CD4-positive, alpha-beta T cell treated with Interleukin-17A for 4 hours (primary cell): ENCODE measurements around the gene KCNAB1.

Experiments
- DNase-seq: peaks from one replicate; pipeline ENCODE4 v3.0.0-alpha.2; 2020; ENCODE audit warnings: mixed read lengths

The KCNAB1 gene

GRCh38 chr3:156334841-156335545 is 214.6 kb downstream of the KCNAB1 start:
- no peak for DNase-seq

- DNase-seq = no peak
Observed at GRCh38 chr3:156339491-156339890, 219.1 kb downstream of the KCNAB1 start.

GRCh38 chr3:156341332-156341731 is 221.0 kb downstream of the KCNAB1 start:
- DNase-seq = no peak

DNA sequence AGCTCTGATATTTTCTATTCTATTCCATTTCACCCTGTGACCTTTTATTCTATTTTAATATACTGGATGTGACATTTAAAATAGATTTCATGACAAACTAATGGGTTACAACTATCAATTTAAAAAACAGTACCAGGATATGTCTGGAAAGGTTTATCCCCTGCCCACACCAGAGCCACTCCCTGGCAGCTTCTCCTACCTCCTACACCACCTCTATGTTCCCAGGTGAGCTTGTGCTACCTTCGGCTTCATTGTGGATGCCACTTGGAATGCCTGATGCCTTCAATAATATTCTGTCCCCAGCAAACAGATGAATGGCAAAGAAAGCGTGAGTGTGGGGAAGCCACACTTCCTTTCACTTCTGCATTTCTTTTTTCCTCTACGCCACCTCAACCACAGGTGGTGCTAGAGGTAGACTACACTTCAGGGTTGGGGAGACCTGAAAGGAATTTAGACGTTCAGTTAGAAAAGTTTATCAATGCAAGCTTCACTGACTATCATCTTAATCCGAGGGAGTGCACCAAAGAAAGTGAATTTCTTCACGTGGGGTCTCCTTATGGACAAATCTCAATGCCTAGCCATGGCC is 221.5 kb downstream of the KCNAB1 start:
- no peak for DNase-seq

DNA sequence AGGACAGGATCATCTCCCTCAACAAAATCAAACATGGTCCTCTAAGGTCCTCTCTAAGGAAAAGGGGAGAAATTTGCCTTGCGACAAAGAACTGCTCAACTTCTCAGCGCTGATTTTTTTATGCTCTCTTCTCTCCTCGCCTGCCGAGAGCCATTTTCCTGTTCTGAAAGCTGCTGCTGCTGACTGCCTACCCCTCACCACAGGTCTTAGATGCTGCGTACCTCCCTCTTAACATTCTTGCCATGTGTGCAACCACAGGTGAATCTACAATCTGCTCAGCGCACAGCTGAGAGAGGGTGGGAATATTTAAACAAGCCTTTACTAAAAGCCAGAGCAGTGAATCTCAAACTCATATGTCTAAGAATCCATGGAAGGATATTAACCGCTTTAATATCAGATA is 223.8 kb downstream of the KCNAB1 start:
- no peak for DNase-seq

GRCh38 chr3:156349111-156349510 is 228.7 kb downstream of the KCNAB1 start:
- no peak for DNase-seq

DNA sequence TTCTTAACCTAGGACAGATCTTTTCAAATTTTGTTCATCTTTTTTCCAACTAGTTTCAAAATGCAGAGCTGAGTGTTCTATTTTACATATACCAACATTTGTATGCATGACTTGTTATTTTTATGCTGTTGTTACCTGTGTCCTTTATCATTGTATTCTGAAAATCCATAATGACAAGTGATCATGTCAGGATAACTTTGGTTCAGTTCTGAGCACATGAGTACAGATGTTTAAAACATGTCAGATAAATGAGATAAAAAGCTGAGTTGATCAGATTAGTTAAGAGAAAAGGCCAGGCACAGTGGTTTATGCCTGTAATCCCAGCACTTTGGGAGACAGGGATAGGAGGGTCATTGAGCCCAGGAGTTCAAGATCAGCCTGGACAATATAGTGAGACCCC is 229.6 kb downstream of the KCNAB1 start:
- no peak for DNase-seq

DNA sequence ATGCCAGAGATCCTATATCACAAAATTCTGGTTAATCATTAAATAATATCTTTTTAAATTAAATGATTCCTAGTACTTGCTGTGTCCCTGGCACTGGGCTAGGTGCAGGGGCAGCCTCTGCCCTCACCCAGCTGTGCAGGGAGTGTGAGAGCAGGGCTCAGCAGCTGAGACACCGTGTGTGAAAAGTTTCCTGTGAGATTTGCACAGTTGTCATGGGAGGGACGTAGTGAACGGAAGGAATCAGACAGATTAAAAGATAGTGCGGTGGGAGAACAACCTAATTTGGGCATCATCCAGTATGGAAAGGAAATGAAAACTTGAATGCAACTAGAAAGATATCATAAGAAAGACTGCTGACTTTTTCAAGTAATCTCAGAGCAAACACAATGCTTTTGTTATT is 230.4 kb downstream of the KCNAB1 start:
- DNase-seq = no peak

DNA sequence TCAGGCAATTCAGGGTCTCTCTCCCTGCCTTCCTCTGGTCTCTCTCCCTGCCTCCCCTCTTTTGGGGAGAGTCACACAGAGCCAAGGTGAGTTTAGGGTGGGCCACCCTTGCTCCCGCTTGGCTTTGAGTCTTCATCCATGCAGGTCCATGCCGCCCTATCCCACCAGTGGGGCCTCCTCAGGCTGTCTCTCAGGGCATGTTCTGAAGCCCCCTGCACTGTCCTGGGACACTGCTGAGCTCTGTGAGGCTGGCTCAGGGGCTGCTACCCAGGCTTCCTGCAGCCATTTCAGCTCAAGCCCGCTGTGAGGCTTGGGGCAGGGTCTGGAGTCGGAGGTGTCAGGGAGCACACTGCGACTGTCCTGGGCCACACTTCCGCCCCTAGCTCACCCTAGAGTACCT is 231.4 kb downstream of the KCNAB1 start:
- DNase-seq = no peak

DNA sequence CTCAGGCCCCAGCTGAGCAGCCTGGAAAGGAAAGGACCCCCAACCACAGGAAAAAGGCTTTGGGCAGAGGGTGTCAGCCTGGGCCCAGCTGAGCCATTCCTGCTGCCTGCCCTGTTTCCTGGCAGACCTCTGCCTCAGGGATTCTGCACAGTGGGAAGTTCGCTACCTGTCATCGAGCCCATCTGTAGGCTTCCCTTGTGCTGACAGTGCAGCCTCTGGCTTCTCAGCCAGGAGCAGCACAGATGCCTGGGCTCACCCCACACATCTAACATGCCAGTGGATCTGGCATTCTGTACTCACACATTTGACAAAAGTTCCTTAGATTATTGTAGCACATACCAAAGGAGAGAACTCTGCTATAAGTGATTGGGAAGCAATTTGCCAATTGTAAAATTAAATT is 232.3 kb downstream of the KCNAB1 start:
- DNase-seq = no peak

GRCh38 chr3:156353563-156353962 is 233.2 kb downstream of the KCNAB1 start:
- no peak for DNase-seq

DNA sequence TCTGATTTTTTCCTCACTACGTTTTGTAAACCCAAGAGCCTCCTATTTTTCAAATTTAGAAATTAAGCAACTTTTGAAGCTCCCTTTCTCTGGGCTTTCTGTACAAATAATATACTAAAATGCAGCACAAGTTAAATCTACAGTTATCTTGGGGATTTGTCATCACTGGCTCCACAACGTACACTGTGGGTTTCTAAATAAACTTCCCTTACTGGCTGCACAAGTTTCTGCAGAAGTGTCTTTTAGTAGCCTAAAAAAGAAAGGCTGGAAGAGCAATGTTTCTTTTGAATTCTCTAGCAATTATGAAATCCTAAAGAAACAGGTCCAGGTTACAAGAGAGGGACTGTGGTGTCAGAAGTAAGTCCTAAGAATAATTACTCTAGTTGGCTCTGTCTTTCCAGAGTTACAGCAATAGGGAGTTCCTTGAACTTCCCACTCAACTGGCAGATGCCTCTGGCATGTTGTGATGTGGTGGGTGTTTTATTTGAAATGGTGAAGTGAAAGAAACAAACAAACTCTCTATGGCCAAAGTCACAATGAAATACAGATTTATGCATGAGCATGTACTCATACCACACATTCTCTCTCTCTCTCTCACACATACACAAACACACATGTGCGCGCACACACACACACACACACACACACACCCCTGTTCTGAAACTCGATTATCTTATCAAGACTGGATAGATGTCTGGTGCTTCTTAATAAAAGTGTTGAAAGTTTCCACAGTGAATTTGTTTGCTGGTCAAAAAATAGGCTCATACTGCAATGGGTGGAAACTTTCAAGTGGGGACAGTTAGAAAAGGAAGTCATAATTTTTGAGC is 236.4 kb downstream of the KCNAB1 start:
- no peak for DNase-seq

- no peak for DNase-seq
Observed at GRCh38 chr3:156358232-156358631, 237.9 kb downstream of the KCNAB1 start.

DNA sequence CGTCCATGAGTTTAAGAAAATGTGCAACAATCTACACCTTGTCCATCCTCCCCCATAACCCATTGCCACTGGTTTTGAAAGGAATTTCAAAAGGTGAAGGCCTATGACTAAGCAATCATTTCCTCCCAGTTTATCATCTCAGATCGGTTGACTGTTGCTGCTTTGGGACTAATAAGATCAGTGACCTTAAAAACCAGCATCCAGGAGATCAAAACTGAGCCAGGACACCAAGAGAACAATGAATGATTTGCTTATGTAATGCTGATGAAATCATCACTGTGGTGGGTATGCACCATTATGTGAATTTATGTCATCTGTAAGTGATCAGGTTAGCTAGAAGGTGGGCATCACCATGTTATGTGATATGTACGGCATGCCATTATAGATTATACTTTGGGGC is 239.0 kb downstream of the KCNAB1 start:
- no peak for DNase-seq

GRCh38 chr3:156360083-156360482 is 239.7 kb downstream of the KCNAB1 start:
- DNase-seq = no peak

GRCh38 chr3:156360963-156361362 is 240.6 kb downstream of the KCNAB1 start:
- no peak for DNase-seq

GRCh38 chr3:156366559-156366958 is 246.2 kb downstream of the KCNAB1 start:
- no peak for DNase-seq

- no peak for DNase-seq
Observed at GRCh38 chr3:156368189-156368588, 247.8 kb downstream of the KCNAB1 start.

DNA sequence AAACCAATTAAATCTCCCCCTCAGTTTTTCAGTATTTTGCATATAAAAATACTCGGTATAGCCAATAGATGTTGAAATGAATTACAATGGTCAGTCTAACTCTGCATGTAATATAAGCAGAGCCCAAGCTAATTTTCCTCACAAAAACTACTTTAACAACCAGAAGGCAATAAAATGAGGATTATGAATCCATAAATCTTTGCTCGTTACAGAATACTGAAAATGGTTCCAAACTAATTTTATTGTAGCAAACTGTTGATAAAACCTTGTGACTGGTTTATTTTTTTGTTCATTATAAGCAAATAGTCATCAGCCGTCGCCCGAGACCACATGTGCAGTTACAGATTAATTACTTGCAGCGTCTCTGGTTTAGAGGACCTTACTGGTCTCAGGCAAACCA is 251.3 kb downstream of the KCNAB1 start:
- DNase-seq = no peak

DNA sequence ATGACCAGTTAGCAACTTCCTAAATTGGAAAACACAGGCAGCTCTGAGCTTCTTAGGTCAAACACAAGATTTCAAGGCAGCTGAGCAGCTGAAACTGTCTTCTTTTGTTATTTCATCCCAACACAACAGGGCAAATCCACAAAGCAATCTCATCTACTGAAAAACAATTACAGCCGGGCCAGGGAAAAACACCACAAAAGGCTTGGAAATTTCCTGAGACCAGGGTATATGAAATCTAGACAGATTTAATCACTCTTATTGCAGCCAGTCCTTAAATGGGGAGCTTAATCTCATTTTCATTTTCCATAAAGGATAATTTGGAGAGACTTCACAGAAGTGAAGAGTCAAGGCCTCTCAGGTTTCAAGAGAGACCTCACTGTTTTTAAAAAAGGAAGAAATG is 252.7 kb downstream of the KCNAB1 start:
- no peak for DNase-seq

- no peak for DNase-seq
Observed at GRCh38 chr3:156373654-156374053, 253.3 kb downstream of the KCNAB1 start.

- no peak for DNase-seq
Observed at GRCh38 chr3:156376199-156376598, 255.8 kb downstream of the KCNAB1 start.

- no peak for DNase-seq
Observed at GRCh38 chr3:156377266-156377665, 256.9 kb downstream of the KCNAB1 start.

GRCh38 chr3:156377718-156378117 is 257.3 kb downstream of the KCNAB1 start:
- DNase-seq = no peak
